ENCODE data around the gene BLOC1S1.

The BLOC1S1 gene

GRCh38 chr12:55695349-55695748 lies 20.5 kb upstream of the BLOC1S1 start:
- Histone ChIP-seq H3K27ac (ENCODE audit: low read depth, low read length) (no peak overlapping the region), H3K79me2 (ENCODE audit: control insufficient read depth, insufficient read depth, low read length, unreplicated experiment) (no peaks in the 10 kb centered on the region), H3K36me3 (ENCODE audit: insufficient read depth, low read length) (no peaks in the 10 kb centered on the region), H2AFZ (ENCODE audit: low read length, unreplicated experiment) (no peak overlapping the region), H3K4me1 (ENCODE audit: control insufficient read depth, insufficient read depth, low read length, unreplicated experiment) (peaks cover under 1% of the 10 kb centered on the region), H3K27me3 (ENCODE audit: insufficient read depth, low read length) (no peaks in the 10 kb centered on the region), H3K4me3 (ENCODE audit: low read depth, low read length) (no peak overlapping the region)

DNA sequence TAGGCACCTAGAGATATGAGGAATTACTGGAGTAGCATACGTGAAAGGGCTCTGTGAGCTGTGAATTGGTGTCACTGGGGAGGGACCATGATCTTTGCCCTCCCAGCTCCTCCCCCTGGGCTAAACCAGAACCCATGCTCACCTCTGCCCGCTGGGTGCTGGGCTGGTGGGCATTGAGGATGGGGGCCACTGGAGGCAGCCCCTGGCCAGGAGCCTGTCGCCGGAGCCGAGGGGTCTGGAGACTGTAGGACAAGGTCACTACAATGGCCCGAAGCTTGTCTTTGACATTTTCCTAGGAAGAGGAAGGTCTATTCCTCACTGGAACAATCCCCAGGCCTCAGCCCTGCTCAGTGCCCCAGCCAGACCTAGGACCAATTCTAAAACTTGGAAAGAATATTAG lies 19.7 kb upstream of the BLOC1S1 start:
- Histone ChIP-seq H3K79me2 (ENCODE audit: control insufficient read depth, insufficient read depth, low read length, unreplicated experiment) (no peaks in the 10 kb centered on the region), H2AFZ (ENCODE audit: low read length, unreplicated experiment) (no peak overlapping the region), H3K27ac (ENCODE audit: low read depth, low read length) (no peak overlapping the region), H3K4me1 (ENCODE audit: control insufficient read depth, insufficient read depth, low read length, unreplicated experiment) (peaks cover 9% of the 10 kb centered on the region), H3K4me3 (ENCODE audit: low read depth, low read length) (no peak overlapping the region), H3K27me3 (ENCODE audit: insufficient read depth, low read length) (no peaks in the 10 kb centered on the region), H3K36me3 (ENCODE audit: insufficient read depth, low read length) (no peaks in the 10 kb centered on the region)

DNA sequence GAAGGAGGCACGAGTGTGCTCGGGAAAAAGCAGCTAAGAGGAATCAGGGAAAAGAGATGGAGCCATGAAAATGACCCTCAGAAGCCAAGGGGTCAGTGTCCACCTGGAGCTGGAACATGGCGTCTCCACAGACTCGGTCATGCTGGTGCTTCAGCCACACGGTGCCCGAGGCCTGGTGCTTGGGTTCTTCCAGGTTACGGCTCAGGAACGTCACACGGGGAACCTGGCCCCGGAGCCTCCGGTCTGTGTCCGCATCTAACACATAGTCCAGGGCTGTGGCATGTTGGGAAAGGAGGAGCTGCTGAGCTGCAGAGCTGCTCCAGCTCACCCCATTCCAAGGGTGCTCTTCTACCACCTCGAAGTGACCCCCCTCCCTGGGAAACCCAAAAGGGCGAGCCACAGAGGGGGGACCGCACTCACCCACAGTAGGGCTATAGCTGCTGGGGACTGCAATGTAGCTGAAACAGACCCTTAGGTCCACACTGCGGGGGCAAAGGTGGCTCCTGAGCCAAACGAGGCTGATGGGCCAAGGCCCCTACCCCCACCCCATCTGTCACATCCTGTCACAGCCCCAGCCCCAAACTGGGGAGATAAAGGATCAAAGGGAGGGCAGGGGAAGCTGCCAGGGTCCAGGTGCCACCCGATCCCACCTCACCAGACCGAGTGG lies 18.9 kb upstream of the BLOC1S1 start:
- no peak overlapping the region for H2AFZ ChIP-seq (ENCODE audit: low read length, unreplicated experiment)
- no peak overlapping the region for H3K4me3 ChIP-seq (ENCODE audit: low read depth, low read length)
- H3K27me3 ChIP-seq (ENCODE audit: insufficient read depth, low read length) = no peaks in the 10 kb centered on the region
- H3K27ac ChIP-seq (ENCODE audit: low read depth, low read length) = no peak overlapping the region
- H3K79me2 ChIP-seq (ENCODE audit: control insufficient read depth, insufficient read depth, low read length, unreplicated experiment) = no peaks in the 10 kb centered on the region
- peaks cover 12% of the 10 kb centered on the region for H3K4me1 ChIP-seq (ENCODE audit: control insufficient read depth, insufficient read depth, low read length, unreplicated experiment)
- no peaks in the 10 kb centered on the region for H3K36me3 ChIP-seq (ENCODE audit: insufficient read depth, low read length)

GRCh38 chr12:55697686-55698085 lies 18.2 kb upstream of the BLOC1S1 start:
- Histone ChIP-seq H3K4me3 (ENCODE audit: low read depth, low read length) (no peak overlapping the region), H3K27ac (ENCODE audit: low read depth, low read length) (no peak overlapping the region), H2AFZ (ENCODE audit: low read length, unreplicated experiment) (no peak overlapping the region), H3K27me3 (ENCODE audit: insufficient read depth, low read length) (no peaks in the 10 kb centered on the region), H3K79me2 (ENCODE audit: control insufficient read depth, insufficient read depth, low read length, unreplicated experiment) (no peaks in the 10 kb centered on the region), H3K36me3 (ENCODE audit: insufficient read depth, low read length) (no peaks in the 10 kb centered on the region), H3K4me1 (ENCODE audit: control insufficient read depth, insufficient read depth, low read length, unreplicated experiment) (peaks cover 12% of the 10 kb centered on the region)

DNA sequence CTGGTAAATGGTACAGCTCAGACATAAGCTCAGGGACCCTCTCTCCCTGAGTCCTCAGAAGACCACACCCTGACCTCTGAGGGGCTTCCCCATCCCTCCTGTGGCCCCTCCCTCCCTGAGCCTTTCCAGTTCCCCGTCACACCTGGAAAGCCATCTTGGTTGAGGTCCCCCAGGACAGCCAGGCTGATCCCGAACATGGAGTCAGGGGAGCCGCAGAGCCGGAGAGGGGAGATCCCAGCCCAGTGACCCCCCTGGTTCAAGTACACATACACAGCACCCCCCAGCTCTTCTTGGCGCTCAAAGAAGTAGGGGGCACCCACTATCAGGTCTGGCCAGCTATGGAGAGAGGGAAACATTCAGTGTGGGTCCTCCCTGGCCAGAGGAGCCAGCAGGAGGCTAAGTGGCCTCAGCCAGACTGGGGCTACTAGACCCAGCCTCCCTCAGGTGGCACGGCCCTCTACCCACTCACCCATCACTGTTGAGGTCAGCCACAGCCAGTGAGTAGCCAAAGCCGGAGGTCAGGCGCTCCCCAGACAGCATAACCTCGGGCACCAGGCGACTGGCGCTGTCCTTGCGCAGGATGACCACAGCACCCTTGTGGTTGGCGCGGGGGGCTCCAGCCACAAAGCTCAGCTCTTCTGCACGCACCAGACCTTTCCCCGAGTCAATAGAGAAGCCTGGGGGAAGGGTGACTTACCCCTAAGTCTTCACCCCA lies 17.4 kb upstream of the BLOC1S1 start:
- no peak overlapping the region for H3K4me3 ChIP-seq (ENCODE audit: low read depth, low read length)
- H2AFZ ChIP-seq (ENCODE audit: low read length, unreplicated experiment) = no peak overlapping the region
- peaks cover 13% of the 10 kb centered on the region for H3K4me1 ChIP-seq (ENCODE audit: control insufficient read depth, insufficient read depth, low read length, unreplicated experiment)
- H3K27me3 ChIP-seq (ENCODE audit: insufficient read depth, low read length) = no peaks in the 10 kb centered on the region
- H3K79me2 ChIP-seq (ENCODE audit: control insufficient read depth, insufficient read depth, low read length, unreplicated experiment) = peaks cover under 1% of the 10 kb centered on the region
- H3K27ac ChIP-seq (ENCODE audit: low read depth, low read length) = no peak overlapping the region
- no peaks in the 10 kb centered on the region for H3K36me3 ChIP-seq (ENCODE audit: insufficient read depth, low read length)

DNA sequence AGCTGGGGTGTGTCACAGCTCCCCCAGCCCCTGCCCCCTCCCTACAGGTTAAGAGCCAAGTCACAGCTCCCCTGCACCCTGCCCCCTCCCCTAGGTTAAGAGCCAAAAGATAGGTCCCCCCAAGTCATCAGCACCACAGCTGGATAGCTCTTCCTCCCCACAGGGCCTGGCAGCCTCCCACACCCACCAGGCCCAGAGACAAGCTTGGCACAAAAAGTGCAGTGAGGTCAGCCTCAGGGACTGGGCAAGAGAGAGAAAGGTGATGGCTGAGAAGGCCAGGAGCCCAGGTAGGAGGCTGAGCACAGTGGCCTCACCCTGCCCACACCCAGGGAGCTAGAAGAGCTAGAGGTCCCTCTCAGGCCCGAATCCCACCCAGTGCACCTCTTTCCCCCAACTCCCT lies 16.9 kb upstream of the BLOC1S1 start:
- Histone ChIP-seq H3K27me3 (ENCODE audit: insufficient read depth, low read length) (no peaks in the 10 kb centered on the region), H3K27ac (ENCODE audit: low read depth, low read length) (no peak overlapping the region), H3K4me3 (ENCODE audit: low read depth, low read length) (no peak overlapping the region), H3K79me2 (ENCODE audit: control insufficient read depth, insufficient read depth, low read length, unreplicated experiment) (peaks cover 6% of the 10 kb centered on the region), H3K36me3 (ENCODE audit: insufficient read depth, low read length) (no peaks in the 10 kb centered on the region), H2AFZ (ENCODE audit: low read length, unreplicated experiment) (no peak overlapping the region), H3K4me1 (ENCODE audit: control insufficient read depth, insufficient read depth, low read length, unreplicated experiment) (peaks cover 19% of the 10 kb centered on the region)

DNA sequence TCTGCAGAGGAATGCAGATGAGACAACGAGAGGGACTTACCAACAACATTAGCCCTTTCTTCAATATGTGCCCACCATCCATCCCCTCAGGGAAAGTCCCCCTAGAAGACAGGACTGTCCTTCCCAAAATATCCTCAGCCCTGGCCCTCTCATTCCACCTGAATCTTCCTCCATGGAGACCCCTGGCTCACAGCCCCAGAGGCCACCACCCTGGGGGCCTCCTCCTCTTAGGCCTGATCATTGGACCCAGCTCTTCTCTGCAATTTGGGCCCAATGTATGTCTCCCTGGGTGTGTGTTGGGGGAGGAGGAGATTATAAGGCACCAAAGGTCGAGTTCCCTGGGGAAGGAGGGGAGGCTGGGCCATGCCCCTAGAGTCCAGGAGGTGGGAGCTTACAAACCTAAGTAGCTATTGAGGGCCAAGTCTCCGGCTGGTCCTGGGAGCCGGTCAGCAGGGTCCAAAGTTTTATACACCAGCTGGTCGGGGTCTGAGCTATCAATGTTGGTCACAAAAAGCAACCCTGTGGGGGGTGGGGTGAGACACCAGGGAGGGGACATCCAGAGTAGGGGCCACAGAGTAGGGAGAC lies 16.3 kb upstream of the BLOC1S1 start:
- Histone ChIP-seq H3K36me3 (ENCODE audit: insufficient read depth, low read length) (no peaks in the 10 kb centered on the region), H3K27me3 (ENCODE audit: insufficient read depth, low read length) (no peaks in the 10 kb centered on the region), H3K79me2 (ENCODE audit: control insufficient read depth, insufficient read depth, low read length, unreplicated experiment) (peaks cover 12% of the 10 kb centered on the region), H3K27ac (ENCODE audit: low read depth, low read length) (no peak overlapping the region), H2AFZ (ENCODE audit: low read length, unreplicated experiment) (no peak overlapping the region), H3K4me3 (ENCODE audit: low read depth, low read length) (no peak overlapping the region), H3K4me1 (ENCODE audit: control insufficient read depth, insufficient read depth, low read length, unreplicated experiment) (peaks cover 25% of the 10 kb centered on the region)

- no peak overlapping the region for H3K27ac ChIP-seq (ENCODE audit: low read depth, low read length)
- peaks cover 34% of the 10 kb centered on the region for H3K4me1 ChIP-seq (ENCODE audit: control insufficient read depth, insufficient read depth, low read length, unreplicated experiment)
- no peaks in the 10 kb centered on the region for H3K27me3 ChIP-seq (ENCODE audit: insufficient read depth, low read length)
- H3K79me2 ChIP-seq (ENCODE audit: control insufficient read depth, insufficient read depth, low read length, unreplicated experiment) = peaks cover 17% of the 10 kb centered on the region
- H2AFZ ChIP-seq (ENCODE audit: low read length, unreplicated experiment) = no peak overlapping the region
- H3K4me3 ChIP-seq (ENCODE audit: low read depth, low read length) = no peak overlapping the region
- no peaks in the 10 kb centered on the region for H3K36me3 ChIP-seq (ENCODE audit: insufficient read depth, low read length)
Observed at GRCh38 chr12:55700255-55701018, 15.4 kb upstream of the BLOC1S1 start.

DNA sequence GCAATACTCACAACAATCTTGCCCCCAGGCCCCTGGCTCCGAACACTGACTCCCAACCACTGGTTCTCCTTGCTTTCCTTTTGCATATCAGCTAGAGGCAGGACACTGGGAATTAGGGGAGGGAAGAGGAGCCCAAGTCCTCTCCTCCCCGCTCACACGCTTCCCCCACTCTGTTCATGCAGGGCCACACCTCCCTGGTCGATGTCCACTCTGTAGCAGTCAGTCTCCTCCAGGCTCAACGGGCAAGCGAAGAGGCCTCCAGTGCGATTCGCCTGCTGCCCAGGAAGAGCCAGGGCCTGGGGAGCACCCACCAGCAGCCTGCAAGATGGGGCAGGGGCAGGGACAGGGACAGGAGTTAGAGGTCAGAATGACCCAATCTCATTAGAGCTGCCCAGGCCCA lies 13.0 kb upstream of the BLOC1S1 start:
- Histone ChIP-seq H3K4me3 (ENCODE audit: low read depth, low read length) (no peak overlapping the region), H3K27ac (ENCODE audit: low read depth, low read length) (no peak overlapping the region), H3K27me3 (ENCODE audit: insufficient read depth, low read length) (no peaks in the 10 kb centered on the region), H3K4me1 (ENCODE audit: control insufficient read depth, insufficient read depth, low read length, unreplicated experiment) (peaks cover 48% of the 10 kb centered on the region), H3K36me3 (ENCODE audit: insufficient read depth, low read length) (no peaks in the 10 kb centered on the region), H2AFZ (ENCODE audit: low read length, unreplicated experiment) (no peak overlapping the region), H3K79me2 (ENCODE audit: control insufficient read depth, insufficient read depth, low read length, unreplicated experiment) (peaks cover 29% of the 10 kb centered on the region)

DNA sequence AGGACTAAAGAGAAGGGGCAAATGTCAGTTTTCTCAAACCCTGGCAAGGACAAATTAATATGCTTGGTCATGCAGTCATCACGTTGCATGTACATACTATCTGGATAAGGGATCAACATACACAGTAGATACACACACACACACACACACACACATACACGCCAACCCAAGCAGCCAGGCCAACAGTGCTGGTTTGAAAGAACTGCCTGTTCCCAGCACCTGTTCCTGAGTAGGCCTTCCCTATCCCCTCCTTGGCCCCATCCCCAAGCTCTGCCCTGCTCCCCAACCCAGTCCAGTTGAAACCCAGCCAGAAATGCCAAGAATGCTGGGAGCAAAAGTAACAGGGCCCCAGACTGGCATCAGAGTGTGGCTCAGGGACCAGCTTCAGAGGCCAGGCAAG lies 12.6 kb upstream of the BLOC1S1 start:
- H3K36me3 ChIP-seq (ENCODE audit: insufficient read depth, low read length) = no peaks in the 10 kb centered on the region
- no peak overlapping the region for H3K27ac ChIP-seq (ENCODE audit: low read depth, low read length)
- no peak overlapping the region for H2AFZ ChIP-seq (ENCODE audit: low read length, unreplicated experiment)
- H3K4me1 ChIP-seq (ENCODE audit: control insufficient read depth, insufficient read depth, low read length, unreplicated experiment) = peaks cover 49% of the 10 kb centered on the region
- H3K79me2 ChIP-seq (ENCODE audit: control insufficient read depth, insufficient read depth, low read length, unreplicated experiment) = peaks cover 29% of the 10 kb centered on the region
- no peaks in the 10 kb centered on the region for H3K27me3 ChIP-seq (ENCODE audit: insufficient read depth, low read length)
- H3K4me3 ChIP-seq (ENCODE audit: low read depth, low read length) = no peak overlapping the region
